ENCODE results near the gene NNAT. TPM values are rescaled to one million over a fixed set of nuclear protein-coding genes. Genes with fewer than 3 reads are reported as not detected.
"Not testable (repeated sequence)": the region's sequence is repeated elsewhere in the genome, so short reads cannot be mapped to it uniquely, and the experiment has no call there.

The NNAT gene
- total RNA-seq, 1 donor from 2014 or later = 0.43 TPM

DNA sequence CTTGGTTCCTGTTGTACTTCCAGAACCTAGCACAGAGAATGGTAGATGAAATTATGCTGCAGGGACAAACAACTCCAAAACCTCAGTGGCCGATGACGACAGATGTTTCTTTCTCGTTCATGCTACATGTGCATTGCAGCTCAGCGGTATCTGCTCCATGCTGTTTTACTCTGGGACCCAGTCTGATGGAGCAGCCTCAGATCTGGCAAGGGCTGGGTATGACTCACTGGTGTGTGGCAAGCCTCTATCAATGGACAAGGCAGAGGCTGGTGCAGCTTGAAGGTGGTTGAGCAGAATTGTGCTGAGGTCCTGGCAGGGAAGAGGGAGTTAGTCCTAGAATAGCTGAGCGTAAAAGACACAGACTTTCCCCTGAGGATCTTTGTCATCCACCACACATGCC lies 17.0 kb downstream of the NNAT start:
- no peak for DNase-seq
- no peaks in the 10 kb centered on the region for H3K9me3 ChIP-seq
- no peaks in the 10 kb centered on the region for H3K36me3 ChIP-seq
- intact Hi-C loops (cut with DNase I) = loop anchor here (10.0 kb wide), 2 partner anchors 143 to 343 kb away; no protein-coding TSS in a partner anchor
- no peaks in the 10 kb centered on the region for H3K4me1 ChIP-seq
- no peaks in the 10 kb centered on the region for H3K27me3 ChIP-seq
- TF ChIP-seq, protein P1, sequence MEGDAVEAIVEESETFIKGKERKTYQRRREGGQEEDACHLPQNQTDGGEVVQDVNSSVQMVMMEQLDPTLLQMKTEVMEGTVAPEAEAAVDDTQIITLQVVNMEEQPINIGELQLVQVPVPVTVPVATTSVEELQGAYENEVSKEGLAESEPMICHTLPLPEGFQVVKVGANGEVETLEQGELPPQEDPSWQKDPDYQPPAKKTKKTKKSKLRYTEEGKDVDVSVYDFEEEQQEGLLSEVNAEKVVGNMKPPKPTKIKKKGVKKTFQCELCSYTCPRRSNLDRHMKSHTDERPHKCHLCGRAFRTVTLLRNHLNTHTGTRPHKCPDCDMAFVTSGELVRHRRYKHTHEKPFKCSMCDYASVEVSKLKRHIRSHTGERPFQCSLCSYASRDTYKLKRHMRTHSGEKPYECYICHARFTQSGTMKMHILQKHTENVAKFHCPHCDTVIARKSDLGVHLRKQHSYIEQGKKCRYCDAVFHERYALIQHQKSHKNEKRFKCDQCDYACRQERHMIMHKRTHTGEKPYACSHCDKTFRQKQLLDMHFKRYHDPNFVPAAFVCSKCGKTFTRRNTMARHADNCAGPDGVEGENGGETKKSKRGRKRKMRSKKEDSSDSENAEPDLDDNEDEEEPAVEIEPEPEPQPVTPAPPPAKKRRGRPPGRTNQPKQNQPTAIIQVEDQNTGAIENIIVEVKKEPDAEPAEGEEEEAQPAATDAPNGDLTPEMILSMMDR (IDR thresholded peaks at IDR 0.05) = no peak
- H3K27ac ChIP-seq = no peak overlapping the region
- no peak for ATAC-seq
- no peak overlapping the region for H3K4me3 ChIP-seq

DNA sequence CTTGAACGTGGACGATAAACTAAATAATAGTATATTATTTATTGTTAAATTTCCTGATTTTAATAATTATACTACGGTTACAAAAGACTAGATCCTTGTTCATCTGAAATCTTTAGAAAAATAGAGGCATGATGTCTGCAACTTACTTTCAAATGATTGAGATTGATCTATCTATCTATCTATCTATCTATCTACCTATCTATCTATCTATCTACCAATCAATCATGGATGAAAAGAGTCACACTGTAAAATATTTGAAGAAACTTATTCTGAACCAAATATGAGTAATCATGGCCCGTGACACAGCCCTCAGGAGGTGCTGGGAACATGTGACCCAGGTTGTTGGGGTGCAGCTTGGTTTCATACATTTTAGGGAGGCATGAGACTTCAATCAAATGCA lies 18.4 kb downstream of the NNAT start:
- DNase-seq (no peak), ATAC-seq (no peak)
- Histone ChIP-seq H3K27me3 (no peaks in the 10 kb centered on the region), H3K9me3 (no peaks in the 10 kb centered on the region), H3K36me3 (no peaks in the 10 kb centered on the region), H3K4me1 (no peaks in the 10 kb centered on the region), H3K4me3 (no peak overlapping the region), H3K27ac (no peak overlapping the region)
- TF ChIP-seq, protein P1 (IDR thresholded peaks at IDR 0.05) = no peak
- intact Hi-C loops (cut with DNase I) = loop anchor here (10.0 kb wide), 2 partner anchors 145 to 345 kb away; no protein-coding TSS in a partner anchor

GRCh38 chr20:37540001-37540400 lies 19.0 kb downstream of the NNAT start:
- ATAC-seq = no peak
- intact Hi-C loops (cut with DNase I) = no loop called here
- Histone ChIP-seq H3K27ac (no peak overlapping the region), H3K4me3 (no peak overlapping the region), H3K27me3 (no peaks in the 10 kb centered on the region), H3K9me3 (no peaks in the 10 kb centered on the region), H3K4me1 (no peaks in the 10 kb centered on the region), H3K36me3 (no peaks in the 10 kb centered on the region)
- no peak for DNase-seq
- TF ChIP-seq, protein P1 (IDR thresholded peaks at IDR 0.05) = no peak

GRCh38 chr20:37540838-37541237 lies 19.8 kb downstream of the NNAT start:
- H3K27me3 ChIP-seq; H3K36me3 ChIP-seq; H3K4me1 ChIP-seq; H3K27ac ChIP-seq; ATAC-seq; H3K9me3 ChIP-seq; H3K4me3 ChIP-seq; intact Hi-C loops (cut with DNase I); DNase-seq: not testable (repeated sequence)

GRCh38 chr20:37541326-37541725 lies 20.3 kb downstream of the NNAT start:
- Histone ChIP-seq H3K27ac (no peak overlapping the region), H3K27me3 (no peaks in the 10 kb centered on the region), H3K9me3 (no peaks in the 10 kb centered on the region), H3K4me1 (no peaks in the 10 kb centered on the region), H3K36me3 (no peaks in the 10 kb centered on the region), H3K4me3 (no peak overlapping the region)
- ATAC-seq = no peak
- TF ChIP-seq, protein P1 (IDR thresholded peaks at IDR 0.05) = no peak
- DNase-seq = no peak
- intact Hi-C loops (cut with DNase I) = no loop called here

DNA sequence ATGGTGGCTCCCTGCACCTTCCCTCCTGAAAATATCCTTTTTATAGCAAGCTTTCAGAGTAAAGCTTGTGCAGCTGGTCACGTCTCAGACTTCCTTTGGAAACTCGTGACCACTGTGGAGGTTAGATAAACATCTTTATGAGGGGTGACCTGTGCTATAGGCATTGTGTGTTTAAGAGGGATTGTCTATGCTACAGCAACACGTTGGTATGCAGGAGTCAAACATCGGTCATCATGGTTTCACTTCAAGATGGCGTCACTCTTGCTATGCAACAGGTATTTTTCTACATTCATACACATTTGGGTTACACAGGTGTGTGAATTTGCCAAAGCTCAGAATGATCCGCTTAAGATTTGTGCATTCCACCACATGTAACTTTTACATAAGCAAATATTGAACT lies 21.2 kb downstream of the NNAT start:
- DNase-seq (no peak), ATAC-seq (no peak)
- intact Hi-C loops (cut with DNase I) = no loop called here
- TF ChIP-seq, protein P1 (IDR thresholded peaks at IDR 0.05) = no peak
- Histone ChIP-seq H3K27me3 (no peaks in the 10 kb centered on the region), H3K9me3 (no peaks in the 10 kb centered on the region), H3K36me3 (no peaks in the 10 kb centered on the region), H3K4me3 (no peak overlapping the region), H3K27ac (no peak overlapping the region), H3K4me1 (no peaks in the 10 kb centered on the region)
